GM23338 (cell line): ENCODE results near the gene BTNL8. TPM values are rescaled to one million over a fixed set of nuclear protein-coding genes. Genes with fewer than 3 reads are reported as not detected.

Experiments used
- ATAC-seq: fragments of 200-7000 bp; cut with Tn5 transposase; 3 replicates; pipeline ENCODE4 v1.9.1; 2020
- DNase-seq: peaks from one replicate; pipeline ENCODE4 v3.0.0-alpha.2; 2015; ENCODE audit warnings: low spot score
- H2AFZ ChIP-seq: fragments of 200-600 bp; sonication (generic); 2 replicates; pipeline ENCODE4 v1.8.0; 2016; ENCODE audit warnings: antibody characterized with exemption, mild to moderate bottlenecking, moderate library complexity
- H3F3A ChIP-seq: fragments of 200-600 bp; sonication (generic); replicated peaks from 2 replicates; pipeline ENCODE4 v1.8.0; 2017; ENCODE audit warnings: antibody characterized with exemption, mixed run types, low read depth
- H3K27ac ChIP-seq: fragments of 200-600 bp; sonication (generic); 2 replicates; pipeline ENCODE4 v1.6.1; 2016; ENCODE audit warnings: low read depth
- H3K27me3 ChIP-seq: fragments of 200-600 bp; sonication (generic); 2 replicates; pipeline ENCODE4 v1.8.0; 2016; ENCODE audit warnings: mild to moderate bottlenecking, mixed run types, moderate library complexity; ENCODE audit not compliant: insufficient read depth
- H3K36me3 ChIP-seq: fragments of 200-600 bp; sonication (generic); 2 replicates; pipeline ENCODE4 v1.8.0; 2016; ENCODE audit warnings: mild to moderate bottlenecking; ENCODE audit not compliant: insufficient read depth
- H3K4me1 ChIP-seq: fragments of 200-600 bp; sonication (generic); 2 replicates; pipeline ENCODE4 v1.8.0; 2016; ENCODE audit warnings: mild to moderate bottlenecking, moderate library complexity; ENCODE audit not compliant: insufficient read depth
- H3K4me2 ChIP-seq: fragments of 200-600 bp; sonication (generic); 2 replicates; pipeline ENCODE4 v1.7.1; 2017; ENCODE audit warnings: mixed run types
- H3K4me3 ChIP-seq: fragments of 200-600 bp; sonication (generic); 2 replicates; pipeline ENCODE4 v1.6.1; 2016; ENCODE audit warnings: mixed run types
- H3K79me2 ChIP-seq: fragments of 200-600 bp; sonication (generic); replicated peaks from 2 replicates; pipeline ENCODE4 v1.8.0; 2017; ENCODE audit warnings: mild to moderate bottlenecking; ENCODE audit not compliant: insufficient read depth
- H3K9me2 ChIP-seq: fragments of 200-600 bp; sonication (generic); 2 replicates; pipeline ENCODE4 v1.8.0; 2017; ENCODE audit not compliant: insufficient read depth
- H4K20me1 ChIP-seq: fragments of 200-600 bp; sonication (generic); replicated peaks from 2 replicates; pipeline ENCODE4 v1.8.0; 2017; ENCODE audit warnings: mild to moderate bottlenecking; ENCODE audit not compliant: insufficient read depth
- H3K27ac Mint-ChIP-seq: 2 replicates; pipeline ENCODE4 v1.8.0; 2020; ENCODE audit warnings: inconsistent platforms, mild to moderate bottlenecking, moderate library complexity, mixed read lengths
- H3K27me3 Mint-ChIP-seq: 3 replicates; pipeline ENCODE4 v1.8.0; 2022; ENCODE audit warnings: low read depth, mild to moderate bottlenecking, moderate library complexity, mixed read lengths, inconsistent platforms; ENCODE audit not compliant: insufficient read depth, poor library complexity
- H3K36me3 Mint-ChIP-seq: 3 replicates; pipeline ENCODE4 v1.8.0; 2021; ENCODE audit warnings: low read depth, mild to moderate bottlenecking, inconsistent platforms, moderate library complexity, mixed read lengths
- H3K4me1 Mint-ChIP-seq: 3 replicates; pipeline ENCODE4 v1.8.0; 2020; ENCODE audit warnings: mild to moderate bottlenecking, inconsistent platforms, mixed read lengths
- H3K4me3 Mint-ChIP-seq: 3 replicates; pipeline ENCODE4 v1.8.0; 2021; ENCODE audit warnings: moderate library complexity, mild to moderate bottlenecking, inconsistent platforms, mixed read lengths
- H3K9me3 Mint-ChIP-seq: 3 replicates; pipeline ENCODE4 v1.8.0; 2020; ENCODE audit warnings: moderate library complexity, mild to moderate bottlenecking, inconsistent platforms, mixed read lengths
- CTCF ChIP-seq, 2 experiments: fragments of 200-600 bp in 1 of 2; sonication (generic) in 1 of 2; conservative IDR thresholded peaks; 2 replicates each; pipeline versions ENCODE4 v1.5.1 to v1.6.1; 2016 to 2017; ENCODE audit warnings: antibody characterized with exemption in 2 of 2, low read depth in 2 of 2, mild to moderate bottlenecking in 2 of 2, moderate library complexity in 1 of 2
- EZH2phosphoT487 ChIP-seq: fragments of 200-600 bp; sonication (generic); IDR thresholded peaks from one replicate; pipeline ENCODE4 v1.8.1; 2018; ENCODE audit warnings: antibody characterized with exemption; ENCODE audit not compliant: unreplicated experiment
- STAT1 ChIP-seq: IDR thresholded peaks from one replicate; pipeline ENCODE4 v1.6.1; 2016; ENCODE audit warnings: antibody characterized with exemption; ENCODE audit not compliant: unreplicated experiment
- ZNF331 ChIP-seq: fragments of 250-450 bp; sonication (Bioruptor Pico); IDR thresholded peaks from 2 replicates; pipeline ENCODE4 v1.5.0; 2020; ENCODE audit warnings: low read depth, mild to moderate bottlenecking, moderate library complexity
- polyA plus RNA-seq: library from polyadenylated mRNA; unstranded; fragments of >200 nt; fragmentation: Nextera tagmentation; extraction: Ambion mirVana; gene quantifications from 2 replicates; pipeline ENCODE4 v1.2.1, GENCODE V29; 2016
- total RNA-seq: library from RNA; depleted of rRNA; stranded (reverse); fragments of >200 nt; shearing (Covaris generic); gene quantifications from 2 replicates; pipeline ENCODE4 v1.2.3, GENCODE V29; 2014

Gene BTNL8
- total and polyA plus RNA-seq, 2 experiments from 2014 or later = 0.23 TPM; not detected in 1

- Mint-ChIP-seq H3K27ac (peak overlapping the region; percentile 55; the same call in 1 of the 2 replicates), H3K9me3 (no peaks in the 10 kb centered on the region), H3K4me1 (peaks cover 21% of the 10 kb centered on the region), H3K36me3 (peaks cover 17% of the 10 kb centered on the region), H3K27me3 (peaks cover 5% of the 10 kb centered on the region), H3K4me3 (peak overlapping the region; percentile 57)
- 0 out of 2 replicates have a peak overlapping the region, but pooled peaks have one; percentile 93 for H3K4me3 ChIP-seq
- peak overlapping the region; percentile 86 for H3K4me2 ChIP-seq
- TF ChIP-seq ZNF331 (no peak), CTCF (conservative IDR thresholded peaks at IDR 0.05; ENCODE audit: low read depth in 2 of 2) (peak in 1 of 2 experiments; percentile 41; a peak in 2 of 4 replicates), STAT1 (no peak), EZH2phosphoT487 (no peak)
- no peaks in the 10 kb centered on the region for H3K36me3 ChIP-seq
- DNase-seq (peak; percentile 82), ATAC-seq (peak; percentile 36)
- no peaks in the 10 kb centered on the region for H3K9me2 ChIP-seq
- no peak overlapping the region for H3K27ac ChIP-seq
- H3K4me1 ChIP-seq = peaks cover 15% of the 10 kb centered on the region
- no peak overlapping the region for H2AFZ ChIP-seq
- peaks cover 26% of the 10 kb centered on the region for H3K79me2 ChIP-seq
- H4K20me1 ChIP-seq = peaks cover 14% of the 10 kb centered on the region
- H3K27me3 ChIP-seq = peaks cover 4% of the 10 kb centered on the region; the same call in 1 of the 2 replicates
- H3F3A ChIP-seq = peaks cover 6% of the 10 kb centered on the region; the same call in 1 of the 2 replicates
Observed at GRCh38 chr5:180862645-180863044, 36.3 kb upstream of the BTNL8 start.

- no peak overlapping the region for H3K4me3 Mint-ChIP-seq
- no peaks in the 10 kb centered on the region for H3K27me3 ChIP-seq
Observed at GRCh38 chr5:180865981-180866695, 32.8 kb upstream of the BTNL8 start.

More at GRCh38 chr5:180865981-180866695, 32.8 kb upstream of the BTNL8 start:
- Histone ChIP-seq H3K4me3 (no peak overlapping the region), H3F3A (no peaks in the 10 kb centered on the region), H3K4me1 (peaks cover 16% of the 10 kb centered on the region), H3K4me2 (no peak overlapping the region), H3K36me3 (no peaks in the 10 kb centered on the region), H4K20me1 (no peaks in the 10 kb centered on the region), H3K9me2 (no peaks in the 10 kb centered on the region), H3K79me2 (no peaks in the 10 kb centered on the region), H3K27ac (no peak overlapping the region), H2AFZ (no peak overlapping the region)
- ATAC-seq (no peak), DNase-seq (no peak)
- Mint-ChIP-seq H3K4me1 (peaks cover 18% of the 10 kb centered on the region), H3K27ac (no peak overlapping the region), H3K36me3 (no peaks in the 10 kb centered on the region), H3K27me3 (peaks cover 9% of the 10 kb centered on the region), H3K9me3 (no peaks in the 10 kb centered on the region)
- no peak for TF ChIP-seq CTCF (conservative IDR thresholded peaks at IDR 0.05; ENCODE audit: low read depth in 2 of 2)
